ENCODE measurements around the gene ATP9B. TPM values are rescaled to one million over a fixed set of nuclear protein-coding genes. Genes with fewer than 3 reads are reported as not detected.
A peak's percentile ranks its signal among the peaks of the same experiment; 100 is the strongest.

The ATP9B gene
- total RNA-seq, 1 donor from 2014 or later: 37.3 TPM

DNA sequence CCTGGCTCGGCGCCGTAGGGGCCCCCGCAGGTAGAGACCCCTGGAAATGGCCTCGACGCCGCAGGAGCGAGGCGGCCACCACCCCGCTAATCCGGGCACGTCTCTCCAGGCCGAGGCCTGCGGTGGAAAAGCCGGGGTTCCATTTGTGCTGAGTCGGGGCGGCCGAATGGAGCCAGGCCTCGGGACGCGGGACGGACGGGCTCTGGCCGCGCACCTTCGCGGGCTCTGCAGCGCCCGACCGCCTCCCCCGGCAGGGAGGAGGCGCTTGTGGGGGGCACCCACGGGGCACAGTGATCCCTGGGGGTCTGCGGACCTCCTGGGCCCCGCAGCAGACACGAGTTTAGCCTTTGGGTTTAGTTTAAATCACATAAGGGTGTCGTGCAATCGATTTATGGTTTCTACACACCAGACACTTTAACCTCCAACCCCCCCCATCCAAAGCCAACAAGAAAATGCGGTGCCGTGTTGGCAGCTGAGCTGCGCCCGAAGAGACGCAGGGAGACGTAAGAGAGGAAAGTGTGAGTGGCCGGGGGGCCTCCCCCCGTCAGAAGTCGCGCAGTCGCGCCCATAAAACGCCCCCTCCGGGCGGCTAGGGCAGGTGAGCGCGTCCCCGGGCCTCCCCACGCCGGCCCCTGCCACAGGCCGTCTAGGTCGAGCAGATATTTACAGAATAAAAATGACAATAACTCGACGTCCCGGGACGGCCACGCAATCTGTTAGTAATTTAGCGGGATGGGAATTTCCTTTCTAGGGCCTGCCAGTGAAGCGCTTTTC lies 325.5 kb downstream of the ATP9B start:
- Mint-ChIP-seq H3K27ac (ENCODE audit: unreplicated experiment) (peak overlapping the region; percentile 84), H3K4me3 (ENCODE audit: unreplicated experiment) (peak overlapping the region; percentile 87), H3K27me3 (ENCODE audit: unreplicated experiment) (peaks cover 40% of the 10 kb centered on the region), H3K4me1 (ENCODE audit: unreplicated experiment) (peaks cover 15% of the 10 kb centered on the region), H3K36me3 (ENCODE audit: low read depth, unreplicated experiment) (peaks cover 13% of the 10 kb centered on the region), H3K9me3 (ENCODE audit: unreplicated experiment) (no peaks in the 10 kb centered on the region)
- DNase-seq (ENCODE audit: low spot score): peak; percentile 51
- TF ChIP-seq, protein P1, sequence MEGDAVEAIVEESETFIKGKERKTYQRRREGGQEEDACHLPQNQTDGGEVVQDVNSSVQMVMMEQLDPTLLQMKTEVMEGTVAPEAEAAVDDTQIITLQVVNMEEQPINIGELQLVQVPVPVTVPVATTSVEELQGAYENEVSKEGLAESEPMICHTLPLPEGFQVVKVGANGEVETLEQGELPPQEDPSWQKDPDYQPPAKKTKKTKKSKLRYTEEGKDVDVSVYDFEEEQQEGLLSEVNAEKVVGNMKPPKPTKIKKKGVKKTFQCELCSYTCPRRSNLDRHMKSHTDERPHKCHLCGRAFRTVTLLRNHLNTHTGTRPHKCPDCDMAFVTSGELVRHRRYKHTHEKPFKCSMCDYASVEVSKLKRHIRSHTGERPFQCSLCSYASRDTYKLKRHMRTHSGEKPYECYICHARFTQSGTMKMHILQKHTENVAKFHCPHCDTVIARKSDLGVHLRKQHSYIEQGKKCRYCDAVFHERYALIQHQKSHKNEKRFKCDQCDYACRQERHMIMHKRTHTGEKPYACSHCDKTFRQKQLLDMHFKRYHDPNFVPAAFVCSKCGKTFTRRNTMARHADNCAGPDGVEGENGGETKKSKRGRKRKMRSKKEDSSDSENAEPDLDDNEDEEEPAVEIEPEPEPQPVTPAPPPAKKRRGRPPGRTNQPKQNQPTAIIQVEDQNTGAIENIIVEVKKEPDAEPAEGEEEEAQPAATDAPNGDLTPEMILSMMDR (IDR thresholded peaks at IDR 0.05; ENCODE audit: unreplicated experiment): no peak

DNA sequence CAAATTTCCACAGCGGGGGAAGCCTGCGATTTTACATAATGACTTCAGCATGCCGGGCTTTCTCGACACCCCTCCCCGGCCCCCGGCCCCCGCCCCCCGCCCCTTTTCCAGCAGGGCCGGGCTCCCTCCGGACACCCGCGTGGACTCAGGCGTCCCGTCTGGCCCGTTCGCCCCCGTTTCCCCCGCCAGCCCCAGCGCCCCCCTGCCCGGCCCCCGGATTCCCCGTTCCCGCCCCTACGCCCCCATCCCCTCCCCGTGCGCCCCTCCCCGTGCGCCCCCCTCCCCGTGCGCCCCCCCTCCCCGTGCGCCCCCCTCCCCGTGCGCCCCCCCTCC lies 326.1 kb downstream of the ATP9B start:
- Mint-ChIP-seq H3K9me3 (ENCODE audit: unreplicated experiment) (no peaks in the 10 kb centered on the region), H3K27ac (ENCODE audit: unreplicated experiment) (no peak overlapping the region), H3K4me1 (ENCODE audit: unreplicated experiment) (peaks cover 15% of the 10 kb centered on the region), H3K36me3 (ENCODE audit: low read depth, unreplicated experiment) (peaks cover 13% of the 10 kb centered on the region), H3K4me3 (ENCODE audit: unreplicated experiment) (peak overlapping the region; percentile 87), H3K27me3 (ENCODE audit: unreplicated experiment) (peaks cover 40% of the 10 kb centered on the region)
- TF ChIP-seq, protein P1 (IDR thresholded peaks at IDR 0.05; ENCODE audit: unreplicated experiment): no peak
- DNase-seq (ENCODE audit: low spot score): peak; percentile 29

DNA sequence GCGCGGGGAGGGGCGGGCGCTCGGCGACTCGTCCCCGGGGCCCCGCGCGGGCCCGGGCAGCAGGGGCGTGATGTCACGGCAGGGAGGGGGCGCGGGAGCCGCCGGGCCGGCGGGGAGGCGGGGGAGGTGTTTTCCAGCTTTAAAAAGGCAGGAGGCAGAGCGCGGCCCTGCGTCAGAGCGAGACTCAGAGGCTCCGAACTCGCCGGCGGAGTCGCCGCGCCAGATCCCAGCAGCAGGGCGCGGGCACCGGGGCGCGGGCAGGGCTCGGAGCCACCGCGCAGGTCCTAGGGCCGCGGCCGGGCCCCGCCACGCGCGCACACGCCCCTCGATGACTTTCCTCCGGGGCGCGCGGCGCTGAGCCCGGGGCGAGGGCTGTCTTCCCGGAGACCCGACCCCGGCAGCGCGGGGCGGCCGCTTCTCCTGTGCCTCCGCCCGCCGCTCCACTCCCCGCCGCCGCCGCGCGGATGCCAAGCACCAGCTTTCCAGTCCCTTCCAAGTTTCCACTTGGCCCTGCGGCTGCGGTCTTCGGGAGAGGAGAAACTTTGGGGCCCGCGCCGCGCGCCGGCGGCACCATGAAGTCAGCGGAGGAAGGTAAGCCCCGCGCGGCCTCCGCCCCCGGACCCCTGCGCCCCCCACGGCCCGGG lies 326.7 kb downstream of the ATP9B start, which contains the start of gene NFATC1:
TSS of gene NFATC1 (plus strand) at position 170 of the 644 bp plus-strand sequence. CDS start at position 465, 295 bp downstream.
- Mint-ChIP-seq H3K4me1 (ENCODE audit: unreplicated experiment) (peaks cover 15% of the 10 kb centered on the region), H3K27ac (ENCODE audit: unreplicated experiment) (peak within 1 kb of the TSS; percentile 84), H3K9me3 (ENCODE audit: unreplicated experiment) (no peaks in the 10 kb centered on the region), H3K36me3 (ENCODE audit: low read depth, unreplicated experiment) (peaks cover 13% of the 10 kb centered on the region), H3K4me3 (ENCODE audit: unreplicated experiment) (peak within 1 kb of the TSS; percentile 87), H3K27me3 (ENCODE audit: unreplicated experiment) (peaks cover 40% of the 10 kb centered on the region)
- TF ChIP-seq, protein P1 (IDR thresholded peaks at IDR 0.05; ENCODE audit: unreplicated experiment): no peak
- DNase-seq (ENCODE audit: low spot score): peak; percentile 80

DNA sequence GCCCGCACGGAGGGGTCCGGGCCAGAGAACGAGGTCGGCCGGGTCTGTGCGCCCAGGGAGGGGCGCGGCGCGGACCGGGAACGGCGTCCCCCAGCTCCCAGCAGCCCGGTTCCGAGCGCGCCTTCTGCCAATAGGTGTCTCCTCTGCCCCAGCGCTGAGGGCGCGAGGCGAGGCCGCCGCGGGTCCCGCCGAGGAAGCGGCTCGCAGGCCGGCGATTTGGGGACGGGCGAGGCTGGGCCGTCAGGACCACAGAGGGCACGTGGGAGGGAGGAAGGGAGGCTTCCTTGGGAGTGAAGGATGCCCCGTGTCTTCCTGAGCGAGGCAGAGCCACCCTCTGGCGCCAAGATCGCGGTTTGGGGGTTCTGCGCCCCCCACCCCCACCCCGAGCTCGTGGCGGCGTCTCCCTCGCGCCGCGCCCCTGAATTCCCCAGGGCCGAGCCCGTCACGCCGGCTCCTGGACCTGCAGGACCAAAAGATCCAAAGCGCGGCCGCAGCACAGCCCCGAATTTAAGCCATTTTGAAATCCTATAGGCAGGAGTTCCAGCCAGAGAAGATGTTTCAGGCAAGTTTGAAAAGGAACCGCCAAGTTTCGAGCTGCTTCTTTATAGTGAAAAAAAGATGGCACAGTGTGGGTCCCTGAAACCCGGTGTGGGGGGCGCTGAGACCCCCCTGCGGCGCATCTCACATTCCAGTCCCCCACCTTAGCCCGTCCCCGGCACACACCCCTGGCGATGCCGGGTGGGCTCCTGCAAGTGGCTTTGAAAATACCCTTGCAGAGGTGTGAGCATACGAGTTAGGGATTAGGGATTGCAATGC lies 327.4 kb downstream of the ATP9B start:
- Mint-ChIP-seq H3K4me1 (ENCODE audit: unreplicated experiment) (peaks cover 15% of the 10 kb centered on the region), H3K4me3 (ENCODE audit: unreplicated experiment) (peak overlapping the region; percentile 82), H3K27me3 (ENCODE audit: unreplicated experiment) (peaks cover 34% of the 10 kb centered on the region), H3K27ac (ENCODE audit: unreplicated experiment) (no peak overlapping the region), H3K36me3 (ENCODE audit: low read depth, unreplicated experiment) (peaks cover 13% of the 10 kb centered on the region), H3K9me3 (ENCODE audit: unreplicated experiment) (no peaks in the 10 kb centered on the region)
- DNase-seq (ENCODE audit: low spot score): peak; percentile 57
- TF ChIP-seq, protein P1 (IDR thresholded peaks at IDR 0.05; ENCODE audit: unreplicated experiment): no peak

Measured in endothelial cell (in vitro differentiated cells).